ELR (cell line): ENCODE measurements around the gene ANO6.
A peak's percentile ranks its signal among the peaks of the same experiment; 100 is the strongest.
"Not testable (repeated sequence)": the region's sequence is repeated elsewhere in the genome, so short reads cannot be mapped to it uniquely, and the experiment has no call there.

Source experiments
- DNase-seq: peaks from one replicate; pipeline ENCODE4 v3.0.0-alpha.2; 2015; ENCODE audit warnings: low read depth

ANO6 gene

DNA sequence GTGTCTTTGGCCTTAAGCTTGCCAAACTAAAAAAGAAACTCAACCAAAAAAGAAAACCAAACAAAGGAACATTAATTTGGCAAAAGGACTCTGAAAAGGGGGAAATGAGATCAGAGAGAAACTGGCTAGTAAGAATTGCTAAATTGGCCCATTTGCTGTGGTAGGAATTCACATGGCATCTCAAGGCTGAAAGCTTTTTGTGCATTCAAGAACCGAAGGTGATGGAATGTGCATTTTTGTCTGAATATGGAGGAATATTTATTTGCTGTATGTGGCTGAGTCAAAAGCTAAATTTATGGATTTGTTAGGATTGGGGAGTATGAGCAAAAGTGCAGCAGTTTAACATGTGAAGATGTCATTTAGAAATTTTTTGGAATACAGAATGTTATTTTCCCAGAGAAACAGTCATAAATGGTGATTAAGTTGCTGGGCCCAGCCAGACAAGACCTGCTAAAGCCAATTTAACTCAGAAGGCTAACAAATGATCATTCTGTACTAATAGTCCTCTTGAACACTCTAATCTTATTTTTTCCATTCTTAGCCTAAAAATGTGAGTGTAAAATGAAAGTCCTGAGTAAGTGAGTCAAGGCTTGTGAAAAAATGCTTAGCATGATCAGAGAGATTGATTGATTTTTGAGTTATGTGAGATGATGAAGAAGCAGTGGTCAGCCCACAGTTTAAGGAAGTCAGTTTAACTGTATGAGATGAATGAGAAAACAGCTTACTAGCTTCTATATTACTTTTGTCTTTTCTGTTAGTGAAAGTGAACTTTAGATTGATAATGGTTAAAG, 94.1 kb downstream of the ANO6 start:
- DNase-seq, result no peak

- DNase-seq, result no peak
Measured at GRCh38 chr12:45310627-45310968, 94.7 kb downstream of the ANO6 start.

DNA sequence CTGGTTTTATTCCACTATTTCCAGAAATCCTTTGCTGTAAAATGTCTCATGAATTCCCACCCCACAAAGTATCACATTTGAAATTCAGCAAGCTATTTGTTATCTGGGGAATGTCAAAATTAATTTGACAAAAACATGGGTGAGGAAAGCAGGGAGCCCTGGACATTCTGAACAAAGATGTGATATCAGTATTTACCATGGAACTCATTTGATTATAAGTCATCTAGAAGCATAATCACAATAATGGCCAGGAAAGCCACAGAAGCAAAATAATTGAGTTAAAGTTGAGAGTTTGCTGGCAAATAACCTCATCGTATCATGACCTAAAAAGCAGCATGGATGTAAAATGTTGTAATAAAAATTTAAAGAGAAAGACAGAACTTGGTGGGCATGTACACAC, 96.1 kb downstream of the ANO6 start:
- DNase-seq, result no peak

GRCh38 chr12:45314770-45315169, 98.9 kb downstream of the ANO6 start:
- no peak for DNase-seq

GRCh38 chr12:45315462-45315861, 99.6 kb downstream of the ANO6 start:
- peak; percentile 65 for DNase-seq

DNA sequence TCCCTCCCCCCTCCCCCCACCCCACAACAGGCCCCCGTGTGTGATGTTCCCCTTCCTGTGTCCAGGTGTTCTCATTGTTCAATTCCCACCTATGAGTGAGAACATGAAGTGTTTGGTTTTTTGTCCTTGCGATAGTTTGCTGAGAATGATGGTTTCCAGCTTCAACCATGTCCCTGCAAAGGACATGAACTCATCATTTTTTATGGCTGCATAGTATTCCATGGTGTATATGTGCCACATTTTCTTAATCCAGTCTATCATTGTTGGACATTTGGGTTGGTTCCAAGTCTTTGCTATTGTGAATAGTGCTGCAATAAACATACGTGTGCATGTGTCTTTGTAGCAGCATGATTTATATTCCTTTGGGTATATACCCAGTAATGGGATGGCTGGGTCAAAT, 101.4 kb downstream of the ANO6 start:
- DNase-seq, result not testable (repeated sequence)

DNA sequence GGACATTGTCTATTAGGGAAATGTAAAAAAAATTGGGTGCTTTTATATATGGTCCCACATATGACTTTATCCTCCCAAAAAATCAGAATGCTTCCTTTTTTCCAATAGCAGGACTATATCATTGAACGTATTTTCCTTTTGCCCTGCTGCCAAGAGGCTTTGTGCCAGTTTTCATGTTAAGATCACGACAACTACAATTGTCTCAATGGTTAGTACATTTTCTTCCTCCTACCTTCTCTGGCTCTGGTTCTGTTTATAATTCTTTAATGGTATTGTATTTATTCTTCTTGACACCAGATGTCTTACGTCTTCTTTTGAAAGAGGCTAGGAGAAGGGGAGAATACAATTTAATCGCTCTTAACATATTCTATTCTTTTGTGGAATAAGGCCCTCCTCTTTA, 106.9 kb downstream of the ANO6 start:
- no peak for DNase-seq

- DNase-seq, result peak; percentile 6
Measured at GRCh38 chr12:45324391-45324790, 108.5 kb downstream of the ANO6 start.

DNA sequence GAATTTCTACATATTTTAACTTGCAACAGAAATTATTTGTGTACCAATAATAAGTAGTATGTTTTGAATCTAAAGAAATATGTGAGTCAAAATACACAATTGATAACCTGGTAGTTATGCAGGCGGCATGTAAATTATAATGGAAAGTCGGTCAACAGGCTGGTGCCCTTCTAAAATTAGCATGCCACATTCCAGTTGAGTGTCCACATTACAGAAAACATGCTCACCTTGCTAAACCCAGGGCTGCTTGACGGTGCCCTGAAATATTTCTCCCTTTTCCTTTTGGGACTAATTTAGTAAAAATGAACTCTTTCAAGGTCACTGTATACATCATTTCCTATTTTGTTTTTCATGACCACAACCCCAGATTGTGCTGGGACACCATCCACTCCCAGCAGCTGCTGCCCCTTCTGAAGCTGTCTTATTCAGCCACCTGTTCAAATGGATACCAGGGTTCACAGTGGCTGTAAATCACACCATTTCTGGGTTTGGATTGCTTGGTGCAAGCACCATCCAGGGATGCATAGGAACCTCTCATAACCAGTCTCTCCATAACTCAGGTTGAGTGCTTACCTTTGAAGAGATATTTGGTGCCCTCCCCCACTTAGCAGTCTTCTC, 110.6 kb downstream of the ANO6 start:
- no peak for DNase-seq

DNA sequence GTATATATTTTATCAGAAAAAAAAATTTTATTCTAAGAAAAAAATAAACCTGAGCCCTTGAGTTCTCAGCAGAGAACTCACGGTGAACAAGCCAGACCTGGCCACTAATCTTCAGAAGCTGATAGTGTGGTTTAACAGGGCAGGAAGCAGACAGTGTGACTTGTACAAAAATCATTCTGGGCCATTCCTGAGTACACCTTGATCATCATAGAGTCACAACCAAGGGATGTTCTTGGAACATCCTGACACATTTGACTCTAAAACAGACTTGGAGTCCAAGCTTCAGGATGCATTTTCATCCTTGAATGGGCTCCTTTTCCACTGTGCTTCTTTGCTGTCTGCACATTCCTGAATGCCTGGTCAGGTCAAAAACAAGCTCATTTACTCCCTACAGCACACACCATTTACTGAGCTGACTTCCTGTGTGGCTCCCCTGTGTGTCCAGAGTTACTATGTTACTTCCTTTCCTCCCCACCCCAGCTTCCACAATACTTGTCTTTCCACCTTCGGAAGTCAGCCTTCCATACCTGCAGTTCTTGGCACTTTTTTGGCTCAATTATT, 112.0 kb downstream of the ANO6 start:
- peak; percentile 32 for DNase-seq

DNA sequence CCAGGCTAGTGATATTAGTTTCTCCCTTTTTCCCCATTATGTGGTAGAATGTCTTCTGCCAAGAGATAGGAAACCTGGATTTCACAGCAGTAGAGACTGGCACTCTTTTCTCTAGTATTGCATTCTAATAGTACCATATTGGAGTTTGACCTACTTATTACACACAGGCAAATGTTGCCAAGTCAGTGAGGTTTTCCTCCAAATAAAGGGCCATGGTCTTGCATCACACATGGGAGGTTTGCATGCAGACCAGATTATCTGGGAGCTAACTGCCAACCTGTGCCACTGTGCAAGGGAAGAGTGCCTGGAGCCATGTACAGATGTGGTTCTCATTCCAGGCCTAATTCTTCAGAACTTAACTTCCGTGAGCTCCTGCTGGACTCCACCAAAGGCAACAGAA, 113.3 kb downstream of the ANO6 start:
- DNase-seq, result no peak

GRCh38 chr12:45329702-45330101, 113.8 kb downstream of the ANO6 start:
- DNase-seq, result no peak

GRCh38 chr12:45331552-45331951, 115.7 kb downstream of the ANO6 start:
- DNase-seq, result no peak

DNA sequence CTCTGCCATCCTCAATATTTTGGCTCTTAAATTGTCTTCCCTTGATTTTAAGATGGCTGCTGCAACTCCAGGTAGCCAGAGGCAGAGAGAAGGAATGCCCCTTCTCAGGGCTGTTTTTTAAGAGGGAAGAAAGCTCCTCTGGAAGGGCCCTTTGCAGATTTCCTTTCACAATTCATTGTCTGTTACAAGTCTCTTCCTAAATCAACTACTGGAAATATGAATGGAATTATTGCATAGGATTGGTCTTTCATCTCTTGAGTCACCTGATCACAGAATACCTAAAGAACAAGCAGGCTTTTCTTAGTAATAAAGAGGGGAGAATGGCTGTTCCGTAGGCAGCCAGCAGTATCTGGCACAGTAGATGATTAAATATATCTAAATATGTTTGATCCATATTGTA, 118.5 kb downstream of the ANO6 start:
- no peak for DNase-seq

DNA sequence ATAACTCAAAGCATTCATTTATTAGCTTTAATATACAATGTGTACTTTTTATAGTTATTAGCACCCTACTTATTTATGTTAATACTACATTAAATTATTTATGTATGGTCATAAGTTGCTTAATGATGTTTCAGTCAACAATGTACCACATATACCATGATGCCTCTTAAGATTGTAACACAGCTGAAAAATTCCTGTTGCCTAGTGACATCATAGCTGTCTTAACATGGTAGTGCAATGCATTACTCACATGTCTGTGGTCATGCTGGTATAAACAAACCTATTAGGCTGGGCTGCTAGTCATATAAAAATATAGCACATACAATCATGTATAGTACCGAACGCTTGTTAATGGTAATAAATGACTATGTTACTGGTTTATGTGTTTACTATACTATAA, 120.4 kb downstream of the ANO6 start:
- DNase-seq, result peak; percentile 96

- peak; percentile 90 for DNase-seq
Measured at GRCh38 chr12:45336762-45337596, 121.1 kb downstream of the ANO6 start.

- no peak for DNase-seq
Measured at GRCh38 chr12:45337835-45338234, 121.9 kb downstream of the ANO6 start.

- no peak for DNase-seq
Measured at GRCh38 chr12:45338272-45338671, 122.4 kb downstream of the ANO6 start.

DNA sequence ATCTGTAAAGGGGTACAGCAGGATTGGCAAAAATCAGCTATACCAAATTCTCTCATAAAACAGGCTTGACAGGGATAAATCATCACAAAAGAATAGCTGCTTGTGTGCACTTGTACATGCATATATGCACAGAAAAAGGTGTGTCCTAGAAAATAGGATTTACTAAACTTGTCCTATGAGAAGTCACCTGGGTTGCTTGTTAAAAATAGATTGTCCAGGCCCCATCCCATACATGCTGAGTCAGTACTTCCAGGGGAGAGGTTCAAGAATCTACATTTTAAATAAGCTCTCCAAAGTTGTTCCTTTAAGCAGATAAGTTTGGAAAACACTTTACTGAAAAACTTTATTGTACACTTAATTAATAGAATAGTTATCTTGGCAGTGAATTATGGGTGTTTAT, 123.1 kb downstream of the ANO6 start:
- DNase-seq, result no peak

GRCh38 chr12:45342171-45342570, 126.3 kb downstream of the ANO6 start:
- DNase-seq, result no peak

- DNase-seq, result peak; percentile 6
Measured at GRCh38 chr12:45342848-45343247, 127.0 kb downstream of the ANO6 start.

GRCh38 chr12:45343269-45344051, 127.6 kb downstream of the ANO6 start:
- peak; percentile 82 for DNase-seq
